ENCODE data around the gene PRND. TPM values are rescaled to one million over a fixed set of nuclear protein-coding genes. Genes with fewer than 3 reads are reported as not detected.
"Not testable (repeated sequence)": the region's sequence is repeated elsewhere in the genome, so short reads cannot be mapped to it uniquely, and the experiment has no call there.

The PRND gene
- total RNA-seq, 1 donor from 2014 or later = not detected

GRCh38 chr20:4759100-4759884, 37.6 kb downstream of the PRND start:
- H3K4me1 Mint-ChIP-seq; H3K9me3 Mint-ChIP-seq; H3K36me3 Mint-ChIP-seq (ENCODE audit: low read depth); H3K27ac Mint-ChIP-seq (ENCODE audit: unreplicated experiment): not testable (repeated sequence)
- Mint-ChIP-seq H3K4me3 (peak overlapping the region; percentile 58), H3K27me3 (ENCODE audit: low read depth) (peaks cover 32% of the 10 kb centered on the region)
- peak; percentile 60 for TF ChIP-seq CTCF (conservative IDR thresholded peaks at IDR 0.05)
- peak; percentile 18 for DNase-seq (ENCODE audit: low read depth, low spot score)

- no peaks in the 10 kb centered on the region for H3K36me3 Mint-ChIP-seq (ENCODE audit: low read depth)
- TF ChIP-seq CTCF (conservative IDR thresholded peaks at IDR 0.05) = no peak
- no peak overlapping the region for H3K27ac Mint-ChIP-seq (ENCODE audit: unreplicated experiment)
- no peaks in the 10 kb centered on the region for H3K9me3 Mint-ChIP-seq
- H3K4me3 Mint-ChIP-seq = no peak overlapping the region
- H3K27me3 Mint-ChIP-seq (ENCODE audit: low read depth) = peaks cover 20% of the 10 kb centered on the region
- peaks cover 8% of the 10 kb centered on the region for H3K4me1 Mint-ChIP-seq
- no peak for DNase-seq (ENCODE audit: low read depth, low spot score)
Observed at GRCh38 chr20:4763261-4763660, 41.6 kb downstream of the PRND start.

- DNase-seq (ENCODE audit: low read depth, low spot score) = no peak
- Mint-ChIP-seq H3K9me3 (no peaks in the 10 kb centered on the region), H3K27me3 (ENCODE audit: low read depth) (peaks cover 19% of the 10 kb centered on the region), H3K4me3 (no peak overlapping the region), H3K4me1 (peaks cover 8% of the 10 kb centered on the region), H3K27ac (ENCODE audit: unreplicated experiment) (no peak overlapping the region), H3K36me3 (ENCODE audit: low read depth) (no peaks in the 10 kb centered on the region)
- no peak for TF ChIP-seq CTCF (conservative IDR thresholded peaks at IDR 0.05)
Observed at GRCh38 chr20:4763723-4764510, 42.2 kb downstream of the PRND start.

GRCh38 chr20:4764805-4765204, 43.1 kb downstream of the PRND start:
- Mint-ChIP-seq H3K27me3 (ENCODE audit: low read depth) (peaks cover 16% of the 10 kb centered on the region), H3K4me1 (peaks cover 8% of the 10 kb centered on the region), H3K4me3 (no peak overlapping the region), H3K27ac (ENCODE audit: unreplicated experiment) (no peak overlapping the region), H3K36me3 (ENCODE audit: low read depth) (no peaks in the 10 kb centered on the region), H3K9me3 (peaks cover 3% of the 10 kb centered on the region)
- no peak for TF ChIP-seq CTCF (conservative IDR thresholded peaks at IDR 0.05)
- no peak for DNase-seq (ENCODE audit: low read depth, low spot score)

GRCh38 chr20:4765681-4766080, 44.0 kb downstream of the PRND start:
- Mint-ChIP-seq H3K27ac (ENCODE audit: unreplicated experiment) (no peak overlapping the region), H3K4me1 (peaks cover 8% of the 10 kb centered on the region), H3K9me3 (peaks cover 7% of the 10 kb centered on the region), H3K36me3 (ENCODE audit: low read depth) (peaks cover 5% of the 10 kb centered on the region), H3K4me3 (no peak overlapping the region), H3K27me3 (ENCODE audit: low read depth) (peaks cover 16% of the 10 kb centered on the region)
- DNase-seq (ENCODE audit: low read depth, low spot score) = no peak
- TF ChIP-seq CTCF (conservative IDR thresholded peaks at IDR 0.05) = no peak

All from neural crest cell (in vitro differentiated cells).